HFFc6 (cell line): ENCODE measurements around the gene NDEL1. TPM values are rescaled to one million over a fixed set of nuclear protein-coding genes. Genes with fewer than 3 reads are reported as not detected.

ENCODE experiments used
- DNase-seq: peaks from one replicate; pipeline ENCODE4 v3.0.0-alpha.2; 2018
- H3K27ac Mint-ChIP-seq: 2 replicates; pipeline ENCODE4 v1.8.0; 2020; ENCODE audit warnings: mild to moderate bottlenecking, mixed read lengths
- H3K27me3 Mint-ChIP-seq: 2 replicates; pipeline ENCODE4 v1.8.0; 2021; ENCODE audit warnings: mild to moderate bottlenecking, moderate library complexity, mixed read lengths; ENCODE audit not compliant: insufficient read depth
- H3K36me3 Mint-ChIP-seq: 2 replicates; pipeline ENCODE4 v1.8.0; 2021; ENCODE audit warnings: low read depth, mixed read lengths
- H3K4me1 Mint-ChIP-seq: 2 replicates; pipeline ENCODE4 v1.8.0; 2020; ENCODE audit warnings: low read depth, mixed read lengths
- H3K4me3 Mint-ChIP-seq: 2 replicates; pipeline ENCODE4 v1.8.0; 2020; ENCODE audit warnings: mild to moderate bottlenecking, moderate library complexity, mixed read lengths
- H3K9me3 Mint-ChIP-seq: 2 replicates; pipeline ENCODE4 v1.8.0; 2020; ENCODE audit warnings: mild to moderate bottlenecking, mixed read lengths
- total RNA-seq, 6 experiments: library from RNA; stranded (reverse); fragmentation: NEBNext Ultra II Directional; extraction: Animal tissue kit (Norgen Biotek cat#: 25700); gene quantifications; 2 replicates in 1 of 6; 3 replicates in 5 of 6; pipeline ENCODE4 v1.2.3, GENCODE V29; 2021
- TF ChIP-seq, protein P1 (sequence below): fragments of 200-600 bp; sonication (generic); IDR thresholded peaks from 2 replicates; pipeline ENCODE4 v1.5.0; 2021; ENCODE audit warnings: antibody characterized with exemption, mild to moderate bottlenecking

Gene NDEL1
- total RNA-seq, 6 experiments from 2014 or later: 65.4 to 79.1 (median 69.2) TPM

GRCh38 chr17:8474826-8475225, 39.1 kb downstream of the NDEL1 start:
- H3K4me3 Mint-ChIP-seq: no peak overlapping the region
- H3K27ac Mint-ChIP-seq: peak overlapping the region; percentile 12; the same call in 1 of the 2 replicates
- peaks cover 5% of the 10 kb centered on the region for H3K27me3 Mint-ChIP-seq

GRCh38 chr17:8475227-8475626, 39.5 kb downstream of the NDEL1 start:
- no peak for DNase-seq
- Mint-ChIP-seq H3K36me3 (peaks cover 43% of the 10 kb centered on the region), H3K9me3 (no peaks in the 10 kb centered on the region), H3K27ac (peak overlapping the region; percentile 12; the same call in 1 of the 2 replicates), H3K4me3 (no peak overlapping the region), H3K27me3 (peaks cover 5% of the 10 kb centered on the region), H3K4me1 (peaks cover 25% of the 10 kb centered on the region)
- TF ChIP-seq, protein P1, sequence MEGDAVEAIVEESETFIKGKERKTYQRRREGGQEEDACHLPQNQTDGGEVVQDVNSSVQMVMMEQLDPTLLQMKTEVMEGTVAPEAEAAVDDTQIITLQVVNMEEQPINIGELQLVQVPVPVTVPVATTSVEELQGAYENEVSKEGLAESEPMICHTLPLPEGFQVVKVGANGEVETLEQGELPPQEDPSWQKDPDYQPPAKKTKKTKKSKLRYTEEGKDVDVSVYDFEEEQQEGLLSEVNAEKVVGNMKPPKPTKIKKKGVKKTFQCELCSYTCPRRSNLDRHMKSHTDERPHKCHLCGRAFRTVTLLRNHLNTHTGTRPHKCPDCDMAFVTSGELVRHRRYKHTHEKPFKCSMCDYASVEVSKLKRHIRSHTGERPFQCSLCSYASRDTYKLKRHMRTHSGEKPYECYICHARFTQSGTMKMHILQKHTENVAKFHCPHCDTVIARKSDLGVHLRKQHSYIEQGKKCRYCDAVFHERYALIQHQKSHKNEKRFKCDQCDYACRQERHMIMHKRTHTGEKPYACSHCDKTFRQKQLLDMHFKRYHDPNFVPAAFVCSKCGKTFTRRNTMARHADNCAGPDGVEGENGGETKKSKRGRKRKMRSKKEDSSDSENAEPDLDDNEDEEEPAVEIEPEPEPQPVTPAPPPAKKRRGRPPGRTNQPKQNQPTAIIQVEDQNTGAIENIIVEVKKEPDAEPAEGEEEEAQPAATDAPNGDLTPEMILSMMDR: no peak

More at GRCh38 chr17:8474826-8475225, 39.1 kb downstream of the NDEL1 start:
- Mint-ChIP-seq H3K36me3 (peaks cover 47% of the 10 kb centered on the region), H3K4me1 (peaks cover 21% of the 10 kb centered on the region), H3K9me3 (no peaks in the 10 kb centered on the region)
- TF ChIP-seq, protein P1: no peak
- DNase-seq: no peak

DNA sequence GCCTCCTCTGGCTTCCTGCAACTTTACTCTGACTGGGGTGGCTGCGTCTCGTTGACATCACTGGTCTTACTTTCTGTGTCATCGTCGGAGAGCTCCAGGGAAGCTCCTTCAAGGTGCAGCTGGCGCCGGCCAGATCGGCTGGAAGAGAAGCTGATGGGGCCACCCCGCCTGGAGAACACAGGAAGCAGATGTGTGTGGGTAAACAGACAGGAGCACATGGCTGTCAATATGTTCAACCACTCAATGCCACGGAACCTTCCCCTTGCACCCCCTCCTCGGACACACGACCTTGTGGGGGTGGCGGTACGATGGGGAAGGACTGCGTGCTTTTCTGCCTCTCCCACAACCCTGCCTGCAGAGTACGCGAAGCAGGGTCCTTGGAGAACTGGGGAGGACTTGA, 40.1 kb downstream of the NDEL1 start:
- H3K4me1 Mint-ChIP-seq: peaks cover 25% of the 10 kb centered on the region
- H3K9me3 Mint-ChIP-seq: no peaks in the 10 kb centered on the region
- no peak overlapping the region; the same call in 1 of the 2 replicates for H3K4me3 Mint-ChIP-seq
- H3K27me3 Mint-ChIP-seq: peaks cover 5% of the 10 kb centered on the region
- H3K36me3 Mint-ChIP-seq: peaks cover 45% of the 10 kb centered on the region
- no peak overlapping the region for H3K27ac Mint-ChIP-seq
- TF ChIP-seq, protein P1: no peak
- DNase-seq: no peak

DNA sequence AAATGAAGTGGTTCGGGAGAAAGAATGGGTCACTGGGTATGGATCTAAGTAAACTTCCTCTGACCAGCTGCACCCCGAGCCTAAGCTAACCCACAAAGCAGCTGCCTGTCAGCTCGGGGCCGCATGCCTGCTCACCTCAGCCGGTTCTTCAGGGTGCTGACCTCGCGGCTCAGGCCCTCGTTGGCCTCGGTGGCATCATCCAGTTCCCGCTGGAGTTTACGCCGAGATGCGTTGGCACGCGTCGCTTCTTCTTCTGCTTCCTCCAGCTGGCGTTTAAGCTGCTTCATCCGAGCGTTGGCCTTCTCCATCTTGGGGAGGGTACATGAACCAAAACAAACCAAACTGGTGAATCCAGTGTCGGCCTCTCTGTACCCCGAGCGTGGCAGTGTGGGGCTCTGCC, 41.1 kb downstream of the NDEL1 start:
- H3K4me1 Mint-ChIP-seq: peaks cover 25% of the 10 kb centered on the region
- H3K9me3 Mint-ChIP-seq: no peaks in the 10 kb centered on the region
- no peak overlapping the region for H3K27ac Mint-ChIP-seq
- H3K4me3 Mint-ChIP-seq: no peak overlapping the region
- peaks cover 41% of the 10 kb centered on the region for H3K36me3 Mint-ChIP-seq
- H3K27me3 Mint-ChIP-seq: peaks cover 5% of the 10 kb centered on the region
- TF ChIP-seq, protein P1: no peak
- no peak for DNase-seq

DNA sequence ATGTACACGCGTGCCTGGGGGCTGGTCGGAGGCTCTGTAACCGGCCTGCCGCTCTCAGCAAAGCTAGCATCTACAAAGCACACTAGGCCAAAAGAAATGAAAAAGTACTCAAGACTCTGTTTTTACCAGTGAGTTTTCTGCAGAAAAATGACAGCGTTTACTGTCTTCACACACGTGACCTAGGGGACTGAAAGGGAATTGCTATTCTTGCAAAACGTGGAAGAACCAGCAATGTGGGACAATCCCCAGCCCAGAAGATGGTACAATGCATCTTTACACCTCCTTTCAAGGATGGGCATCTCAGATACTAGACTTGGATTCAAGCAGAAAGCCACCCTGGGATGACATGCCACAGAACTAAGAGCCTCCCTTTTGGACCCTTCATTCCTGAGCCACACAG, 41.5 kb downstream of the NDEL1 start:
- peaks cover 43% of the 10 kb centered on the region for H3K36me3 Mint-ChIP-seq
- no peaks in the 10 kb centered on the region for H3K9me3 Mint-ChIP-seq

More for the DNA sequence above, 41.5 kb downstream of the NDEL1 start:
- no peak overlapping the region for H3K27ac Mint-ChIP-seq
- peaks cover 5% of the 10 kb centered on the region for H3K27me3 Mint-ChIP-seq
- no peak overlapping the region for H3K4me3 Mint-ChIP-seq
- TF ChIP-seq, protein P1: no peak
- no peak for DNase-seq
- H3K4me1 Mint-ChIP-seq: peaks cover 26% of the 10 kb centered on the region
